GM12801 (cell line): ENCODE results near the gene PPY.

Source experiments
- CTCF ChIP-seq: IDR thresholded peaks from one replicate; pipeline ENCODE4 v1.5.1; 2011; ENCODE audit warnings: control low read depth; ENCODE audit not compliant: insufficient read length; ENCODE audit errors: extremely low read depth

PPY gene

GRCh38 chr17:43911904-43912303, 30.4 kb downstream of the PPY start:
- no peak for TF ChIP-seq CTCF

GRCh38 chr17:43909537-43910231, 32.6 kb downstream of the PPY start:
- no peak for TF ChIP-seq CTCF

GRCh38 chr17:43907998-43908721, 34.1 kb downstream of the PPY start:
- no peak for TF ChIP-seq CTCF

GRCh38 chr17:43907425-43907981, 34.8 kb downstream of the PPY start, which contains the start of gene MPP2:
Gene MPP2 (minus strand): TSS chr17:43907536. CDS start chr17:43904460, 3,076 bp downstream.
- TF ChIP-seq CTCF: no peak

GRCh38 chr17:43906951-43907424, 35.3 kb downstream of the PPY start:
- TF ChIP-seq CTCF: no peak

GRCh38 chr17:43905985-43906852, 36.1 kb downstream of the PPY start:
- TF ChIP-seq CTCF: no peak
